Cardiac fibroblast (primary cell): ENCODE results near the gene PRKG2.

Source experiments
- DNase-seq, 2 donors: peaks; one replicate each; pipeline versions ENCODE4 v3.0.0 to v3.0.0-alpha.2; 2010; ENCODE audit warnings: low read depth in 2 of 2
- H3K4me3 ChIP-seq, 2 donors: replicated peaks in 1 of 2; 1 replicate in 1 of 2; 2 replicates in 1 of 2; pipeline ENCODE4 v1.5.1; 2011; ENCODE audit warnings: low read depth in 2 of 2, low read length in 2 of 2, mild to moderate bottlenecking in 2 of 2, moderate library complexity in 1 of 2
- CTCF ChIP-seq: IDR thresholded peaks from one replicate; pipeline ENCODE4 v1.5.1; 2011; ENCODE audit warnings: low read depth, mild to moderate bottlenecking, low read length, inconsistent platforms

PRKG2 gene

GRCh38 chr4:81065446-81065845 is 149.6 kb downstream of the PRKG2 start:
- H3K4me3 ChIP-seq = no peak overlapping the region
- DNase-seq = no peak
- no peak for TF ChIP-seq CTCF

GRCh38 chr4:81062001-81062400 is 153.0 kb downstream of the PRKG2 start:
- DNase-seq = no peak
- no peak overlapping the region for H3K4me3 ChIP-seq
- no peak for TF ChIP-seq CTCF

GRCh38 chr4:81061344-81061730 is 153.7 kb downstream of the PRKG2 start:
- H3K4me3 ChIP-seq = no peak overlapping the region
- TF ChIP-seq CTCF = no peak
- DNase-seq = no peak

DNA sequence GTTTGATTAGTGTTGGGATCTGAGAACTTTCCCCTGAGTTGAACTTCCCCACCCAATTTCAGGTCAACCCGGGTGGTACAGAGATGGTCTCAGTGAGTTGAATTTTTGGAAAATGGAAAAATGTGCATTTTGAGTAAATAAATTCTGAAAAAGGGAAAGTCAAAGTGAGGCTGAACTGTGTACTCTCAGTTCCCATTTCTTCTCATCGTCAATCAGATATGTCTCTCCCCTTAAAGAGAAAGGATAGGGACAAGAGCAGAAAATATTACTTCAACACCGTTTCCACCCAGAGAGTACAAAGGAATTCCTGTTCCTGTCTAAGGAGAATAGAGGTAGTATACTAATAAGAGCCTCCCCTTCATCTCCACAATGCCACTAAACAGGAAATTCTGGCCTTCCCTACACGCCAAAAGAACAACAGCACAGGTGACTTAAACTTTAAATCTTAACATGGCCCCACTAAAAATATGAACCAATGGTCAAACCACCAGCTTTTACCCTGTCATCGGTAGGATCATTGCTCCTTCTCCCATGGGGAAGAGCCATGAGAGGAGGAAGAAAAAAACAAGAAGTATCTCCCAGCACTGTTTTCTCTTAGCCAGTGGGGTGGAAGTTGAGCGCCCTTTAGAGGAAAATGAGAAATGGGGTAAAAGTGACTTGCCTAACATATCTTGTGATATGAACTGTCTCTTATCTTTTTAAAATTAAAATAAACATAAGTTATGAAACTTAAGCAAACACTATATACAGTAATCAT is 154.3 kb downstream of the PRKG2 start:
- TF ChIP-seq CTCF = no peak
- DNase-seq = no peak
- H3K4me3 ChIP-seq = no peak overlapping the region

DNA sequence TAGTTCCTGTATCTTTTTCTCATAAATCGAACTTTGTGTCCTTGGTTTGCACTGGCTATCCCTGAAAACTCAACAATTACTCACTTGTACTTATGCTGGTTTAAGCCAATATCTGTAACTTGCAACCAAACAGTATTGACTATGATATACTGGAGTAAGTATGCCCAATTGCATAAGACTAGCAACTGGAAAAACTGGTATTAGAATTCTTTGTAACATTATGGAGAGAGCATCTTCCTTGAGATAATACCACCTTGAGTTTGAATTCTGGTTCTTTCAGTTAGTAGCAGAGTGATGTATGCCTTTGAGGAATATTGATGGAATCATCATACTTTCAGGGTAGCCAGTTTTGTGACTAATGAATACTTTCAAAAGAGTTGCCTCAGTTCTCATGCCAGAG is 156.4 kb downstream of the PRKG2 start:
- H3K4me3 ChIP-seq = no peak overlapping the region
- no peak for DNase-seq
- TF ChIP-seq CTCF = no peak

GRCh38 chr4:81052119-81053068 is 162.6 kb downstream of the PRKG2 start:
- no peak overlapping the region for H3K4me3 ChIP-seq
- peak; percentile 69 for TF ChIP-seq CTCF
- peak; percentile 66 to 69 for DNase-seq
